HG02840 (cell line): ENCODE results near the gene LRFN4.
"Not testable (repeated sequence)": the region's sequence is repeated elsewhere in the genome, so short reads cannot be mapped to it uniquely, and the experiment has no call there.

Experiments used
- ATAC-seq: cut with Tn5 transposase; IDR thresholded peaks from one replicate; pipeline ENCODE4 v1.9.1; 2021; ENCODE audit warnings: mild to moderate bottlenecking, moderate library complexity, moderate number of reproducible peaks; ENCODE audit not compliant: unreplicated experiment, low FRiP score

The LRFN4 gene

DNA sequence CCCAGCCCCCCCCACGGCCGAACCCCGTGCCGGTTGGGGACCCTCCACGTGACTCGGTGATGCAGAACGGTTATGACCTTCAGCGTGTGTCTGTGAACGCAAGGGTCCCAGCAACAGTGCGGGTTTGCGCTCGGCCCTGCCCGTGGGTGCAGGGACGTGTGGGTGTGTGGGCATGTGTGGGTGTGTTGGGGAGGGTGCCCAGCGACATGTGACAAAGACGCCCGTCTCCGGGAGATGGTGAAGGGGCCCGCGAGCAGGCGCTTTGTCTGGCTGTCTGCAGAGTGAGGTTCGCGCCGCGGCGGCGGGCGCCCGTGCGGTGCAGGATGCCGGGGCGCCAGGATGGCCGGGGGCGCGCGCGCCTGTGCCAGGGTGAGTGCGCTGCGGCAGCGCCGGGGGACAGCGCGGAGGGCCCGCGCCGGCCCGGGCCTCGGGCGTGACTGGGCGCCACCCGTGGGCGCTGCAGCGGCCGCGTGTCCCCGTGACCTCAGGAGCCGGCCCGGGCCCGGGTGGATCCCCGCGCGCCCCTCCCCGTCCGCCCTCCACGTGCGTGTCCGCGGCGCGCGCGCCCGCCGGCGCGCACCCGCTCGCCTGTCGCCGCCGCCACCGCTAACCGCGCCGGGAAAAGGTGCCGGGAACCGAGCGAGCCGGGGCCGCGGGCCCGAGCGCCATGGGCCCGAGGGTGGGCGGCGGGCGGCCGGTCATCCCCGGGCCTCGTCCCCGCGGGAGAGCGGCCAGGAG, at the start of gene LRFN4:
LRFN4 (plus strand) TSS at position 569 of the 738 bp plus-strand sequence. CDS start 681 bp downstream, outside the sequence.
- peak; percentile 8 for ATAC-seq

DNA sequence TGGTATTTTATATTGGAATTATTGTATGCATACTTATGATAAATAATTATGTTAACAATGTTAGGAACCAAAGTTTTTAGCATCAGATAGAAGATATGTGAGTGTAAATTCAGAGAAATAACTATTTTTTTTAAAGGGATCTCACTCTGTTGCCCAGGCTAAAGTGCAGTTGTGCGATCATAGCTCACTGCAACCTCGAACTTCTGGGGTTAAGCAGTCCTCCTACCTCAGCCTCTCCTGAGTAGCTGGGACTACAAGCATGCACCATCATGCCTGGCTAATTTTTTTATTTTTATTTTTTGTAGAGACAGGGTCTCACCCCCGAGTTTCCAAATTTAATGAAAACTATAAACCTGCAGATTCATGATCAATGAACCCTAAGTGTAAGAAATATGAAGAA, 47.3 kb upstream of the LRFN4 start:
- ATAC-seq, result no peak

GRCh38 chr11:66810576-66811185, 46.2 kb upstream of the LRFN4 start:
- no peak for ATAC-seq

DNA sequence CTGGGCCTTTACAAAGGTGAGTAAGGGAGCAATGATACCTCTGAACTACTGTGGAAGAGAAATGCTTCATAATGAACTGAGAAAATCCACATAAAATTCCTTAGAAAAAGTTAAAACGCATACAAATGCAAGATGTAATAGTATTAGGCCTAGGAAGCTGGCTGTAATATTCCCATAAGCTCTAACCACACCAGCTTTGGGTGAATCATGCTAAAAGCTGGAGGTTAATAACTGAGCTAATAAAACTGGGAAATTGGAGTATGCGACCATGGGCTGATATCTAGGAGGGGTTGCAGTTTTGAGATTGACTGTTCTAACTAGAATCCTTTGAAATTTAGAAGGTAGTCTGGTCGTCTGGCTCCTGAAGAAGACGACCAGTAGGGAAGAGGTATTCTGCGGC, 42.2 kb upstream of the LRFN4 start:
- no peak for ATAC-seq

DNA sequence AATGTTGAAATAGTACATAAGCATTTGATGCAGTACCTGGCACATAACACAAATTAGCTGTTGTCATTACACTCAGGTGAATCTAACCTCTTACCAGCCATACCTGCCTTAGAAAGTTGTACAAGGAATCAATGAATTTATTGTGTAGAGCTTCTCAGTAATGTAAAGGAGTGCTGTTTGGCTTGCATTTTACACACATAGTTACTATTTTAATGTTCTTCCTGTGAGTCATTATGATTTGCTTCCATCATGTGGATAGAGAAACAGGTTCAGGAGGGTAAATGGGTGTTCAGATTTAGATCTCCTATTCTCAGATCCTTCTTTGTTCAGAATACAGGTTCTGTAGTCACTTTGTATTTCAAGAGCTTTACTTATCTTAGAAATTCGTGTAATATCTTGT, 41.2 kb upstream of the LRFN4 start:
- no peak for ATAC-seq

DNA sequence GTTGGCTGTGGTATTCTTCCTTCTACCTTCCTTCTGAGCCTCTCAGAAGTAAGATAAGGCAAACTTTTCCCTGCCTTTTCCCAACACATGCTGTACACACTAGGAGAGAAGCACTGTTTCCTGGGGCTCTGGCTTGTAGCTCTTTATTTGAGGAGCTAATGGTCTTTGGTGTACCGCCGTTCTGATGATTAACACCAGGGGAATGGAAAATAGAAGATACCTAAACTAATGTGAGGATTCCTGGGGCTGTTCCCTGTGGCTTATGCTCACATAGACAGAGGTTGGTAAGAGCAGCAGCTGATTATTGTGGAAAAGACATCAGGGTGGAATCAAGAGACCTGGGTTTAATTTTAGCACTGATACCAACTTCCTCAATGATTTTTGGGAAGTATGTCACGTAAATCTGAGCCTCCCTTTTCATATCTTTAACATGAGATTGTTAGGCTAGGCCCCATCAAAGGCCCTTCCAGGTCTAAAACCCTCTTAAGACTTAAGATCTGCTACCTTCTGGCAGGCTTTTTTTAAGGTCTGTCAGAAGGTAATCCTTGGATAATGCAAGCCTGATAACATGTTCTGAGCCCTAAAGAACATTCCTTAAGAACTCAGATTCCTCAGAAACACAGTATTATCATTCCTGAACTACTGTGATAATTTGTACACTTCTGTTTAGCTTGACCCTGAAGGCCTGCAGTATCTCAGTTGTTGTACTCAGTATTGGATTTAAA, 38.5 kb upstream of the LRFN4 start:
- ATAC-seq, result no peak

DNA sequence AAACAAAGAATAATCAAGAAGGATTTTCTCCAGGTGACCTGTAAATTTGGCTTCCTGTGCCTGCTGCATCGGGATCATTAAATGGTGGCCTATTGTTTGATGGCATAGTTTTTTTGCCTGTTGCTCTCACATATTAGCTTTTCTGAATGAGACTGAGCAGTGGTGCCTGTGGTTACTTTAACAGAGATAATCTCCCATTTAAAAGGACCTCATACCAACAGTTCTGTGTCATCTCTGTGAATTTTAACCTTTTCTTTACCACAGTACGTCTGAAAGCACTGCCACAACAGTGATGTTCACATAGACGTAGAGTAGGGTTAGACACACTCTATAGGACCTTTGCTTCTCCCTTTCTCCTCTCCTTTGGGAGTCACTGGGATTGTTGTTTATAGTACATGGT, 36.5 kb upstream of the LRFN4 start:
- ATAC-seq, result no peak

GRCh38 chr11:66820901-66821300, 36.0 kb upstream of the LRFN4 start:
- no peak for ATAC-seq

DNA sequence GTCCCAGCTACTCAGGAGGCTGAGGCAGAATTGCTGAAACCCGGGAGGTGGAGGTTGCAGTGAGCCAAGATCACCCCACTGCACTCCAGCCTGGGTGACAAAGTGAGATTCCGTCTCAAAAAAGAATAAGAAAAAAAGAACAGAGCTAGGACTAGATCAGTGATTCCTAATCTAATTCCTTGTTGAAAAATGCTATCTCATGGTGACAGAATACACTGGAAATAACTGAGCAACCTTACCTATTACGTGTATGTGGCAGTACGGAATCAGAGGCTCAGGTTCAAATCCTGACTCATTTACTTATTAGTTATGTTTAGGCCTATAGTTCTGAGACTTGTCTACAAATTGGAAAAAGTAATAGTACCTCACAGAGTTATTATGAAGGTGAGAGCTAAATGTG, 33.2 kb upstream of the LRFN4 start:
- no peak for ATAC-seq

GRCh38 chr11:66824573-66824972, 32.3 kb upstream of the LRFN4 start:
- not testable (repeated sequence) for ATAC-seq

- ATAC-seq, result no peak
These were observed 22.4 kb upstream of the LRFN4 start for GRCh38 chr11:66834539-66834845.

DNA sequence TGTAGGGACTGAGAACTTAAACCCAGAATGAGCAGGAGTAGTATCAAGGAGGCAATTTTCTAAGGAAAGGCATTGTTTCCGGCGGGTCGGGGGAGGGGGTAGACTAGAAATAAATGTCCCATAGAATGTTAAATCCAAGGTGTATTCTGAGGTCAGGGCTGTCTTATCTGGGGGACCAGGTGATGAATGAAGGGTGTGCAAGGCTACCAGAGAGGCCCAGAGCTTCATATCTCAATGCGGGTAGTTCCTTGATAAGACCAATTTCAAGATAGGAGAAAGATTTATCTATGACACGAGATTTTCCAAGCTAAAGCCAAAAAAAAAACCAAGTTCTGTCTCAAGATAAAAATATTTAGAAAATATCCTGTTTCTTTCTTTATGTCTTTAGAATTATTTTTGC, 21.9 kb upstream of the LRFN4 start:
- no peak for ATAC-seq

GRCh38 chr11:66835768-66836405, 21.0 kb upstream of the LRFN4 start:
- ATAC-seq, result no peak

DNA sequence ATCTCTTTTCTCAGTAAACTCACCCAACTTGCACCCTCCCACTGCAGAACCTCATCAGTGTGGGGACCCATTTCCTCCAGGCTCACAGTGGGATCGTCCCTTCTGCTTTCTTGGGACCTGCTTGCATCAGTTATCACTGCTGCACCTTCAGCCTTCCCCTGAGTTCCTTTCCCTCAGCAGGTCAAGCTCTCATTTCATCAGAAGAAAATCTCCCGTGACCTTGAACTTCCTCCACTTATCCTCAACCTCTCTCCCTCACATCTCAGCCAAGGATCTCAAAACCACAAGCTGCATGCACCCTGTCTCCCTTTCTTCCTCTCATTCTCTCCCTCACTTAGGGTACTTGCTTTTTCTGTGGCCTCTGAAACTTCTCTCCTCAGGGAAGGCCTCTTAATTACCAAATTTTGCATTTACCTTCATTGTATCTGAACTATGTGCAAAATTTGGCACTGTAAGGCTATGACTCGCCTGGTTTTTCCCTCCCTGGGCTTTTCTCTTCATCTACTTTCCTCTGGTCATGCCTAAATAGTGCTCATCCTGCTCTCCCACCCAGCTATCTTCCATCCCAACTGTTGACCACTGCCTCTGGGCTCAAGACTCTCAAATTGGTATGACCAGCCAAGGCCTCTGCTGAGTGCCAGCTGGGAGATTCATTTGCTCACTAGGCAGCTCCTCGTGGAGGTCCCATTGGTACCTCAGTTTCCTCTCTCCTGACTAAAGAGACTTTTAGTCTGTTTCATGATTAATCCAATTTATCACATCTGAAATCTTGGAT, 16.4 kb upstream of the LRFN4 start:
- ATAC-seq, result no peak

GRCh38 chr11:66841861-66842260, 15.0 kb upstream of the LRFN4 start:
- ATAC-seq, result no peak

DNA sequence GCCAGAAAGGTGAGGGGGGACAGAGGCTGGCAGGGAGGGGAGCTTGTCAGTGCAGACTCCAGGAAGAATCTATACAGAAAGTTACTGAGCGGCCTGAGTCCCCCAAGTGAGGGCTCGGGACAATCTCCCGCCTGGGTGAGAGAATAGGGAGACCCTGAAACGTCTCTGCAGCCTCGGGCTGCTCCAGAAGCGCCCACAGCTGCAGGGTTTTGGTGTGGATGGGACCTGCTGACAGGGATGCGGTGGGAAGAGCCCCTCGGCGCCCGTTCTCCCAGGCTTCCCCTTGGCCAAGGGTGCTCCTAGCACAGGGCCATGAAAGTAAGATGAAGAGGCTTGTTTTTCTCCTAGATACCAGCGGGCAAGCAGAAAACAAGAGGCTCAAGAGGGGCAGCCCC, 14.4 kb upstream of the LRFN4 start:
- no peak for ATAC-seq

DNA sequence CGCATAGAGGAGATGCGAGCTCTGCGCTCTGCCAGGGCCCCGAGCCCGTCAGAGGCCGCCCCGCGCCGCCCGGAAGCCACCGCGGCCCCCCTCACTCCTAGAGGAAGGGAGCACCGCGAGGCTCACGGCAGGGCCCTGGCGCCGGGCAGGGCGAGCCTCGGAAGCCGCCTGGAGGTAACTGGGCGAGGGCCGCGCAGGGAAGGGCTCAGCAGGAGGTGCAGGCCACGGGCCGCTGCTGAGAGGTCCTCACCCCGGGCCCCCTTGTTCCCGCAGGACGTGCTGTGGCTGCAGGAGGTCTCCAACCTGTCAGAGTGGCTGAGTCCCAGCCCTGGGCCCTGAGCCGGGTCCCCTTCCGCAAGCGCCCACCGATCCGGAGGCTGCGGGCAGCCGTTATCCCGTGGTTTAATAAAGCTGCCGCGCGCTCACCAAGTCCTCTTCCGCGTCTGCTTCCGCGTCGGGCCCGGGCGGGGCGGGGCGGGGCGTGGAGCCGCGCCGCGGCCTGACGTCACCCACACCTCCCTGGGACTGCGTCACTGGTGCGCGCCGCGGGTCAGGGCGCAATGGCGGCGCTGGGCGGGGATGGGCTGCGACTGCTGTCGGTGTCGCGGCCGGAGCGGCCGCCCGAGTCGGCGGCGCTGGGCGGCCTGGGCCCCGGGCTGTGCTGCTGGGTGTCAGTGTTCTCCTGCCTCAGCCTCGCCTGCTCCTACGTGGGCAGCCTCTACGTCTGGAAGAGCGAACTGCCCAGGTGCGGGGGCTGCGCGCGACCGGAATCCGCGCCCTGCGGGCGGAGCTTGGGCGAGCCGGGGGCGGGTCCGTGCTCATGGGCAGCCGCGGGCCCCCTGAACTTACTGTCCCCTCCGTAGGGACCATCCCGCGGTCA, 13.7 kb upstream of the LRFN4 start, which contains the start of gene RCE1:
RCE1 (plus strand) TSS at position 546 of the 880 bp plus-strand sequence; CDS start at position 561, 15 bp downstream.
- peak; percentile 85 for ATAC-seq

DNA sequence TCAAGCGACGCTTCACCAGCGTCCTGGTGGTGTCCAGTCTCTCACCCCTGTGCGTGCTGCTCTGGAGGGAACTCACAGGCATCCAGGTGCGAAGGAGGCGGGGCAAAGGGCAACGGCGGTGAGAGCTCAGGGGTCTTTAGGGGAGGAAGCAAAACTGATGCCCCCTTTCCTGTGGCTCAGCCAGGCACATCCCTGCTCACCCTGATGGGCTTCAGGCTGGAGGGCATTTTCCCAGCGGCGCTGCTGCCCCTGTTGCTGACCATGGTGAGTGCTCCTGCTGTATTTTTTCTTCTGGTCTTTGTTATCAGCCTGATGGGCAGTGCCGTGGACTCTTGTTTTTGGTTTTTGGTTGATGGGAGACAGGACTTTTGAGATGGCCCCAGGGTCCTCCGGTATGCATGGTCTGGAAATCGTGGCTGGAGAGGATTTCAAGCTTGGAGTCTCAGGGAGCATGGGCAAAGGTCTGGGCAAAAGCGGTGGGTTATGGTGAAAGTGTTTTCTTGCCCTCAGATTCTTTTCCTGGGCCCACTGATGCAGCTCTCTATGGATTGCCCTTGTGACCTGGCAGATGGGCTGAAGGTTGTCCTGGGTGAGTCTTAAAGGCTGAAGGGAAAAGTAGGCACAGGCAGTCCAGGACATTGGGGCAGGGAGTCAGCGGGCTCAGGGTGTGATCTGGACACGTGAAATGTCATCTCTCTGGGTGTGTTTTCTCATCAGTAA, 12.9 kb upstream of the LRFN4 start:
- no peak for ATAC-seq
